IgD-negative memory B cell (primary cell): ENCODE results near the gene SIGLEC7. TPM values are rescaled to one million over a fixed set of nuclear protein-coding genes. Genes with fewer than 3 reads are reported as not detected.
"Not testable (repeated sequence)": the region's sequence is repeated elsewhere in the genome, so short reads cannot be mapped to it uniquely, and the experiment has no call there.

Experiments
- H3K27ac Mint-ChIP-seq, 3 donors: one replicate each; pipeline ENCODE4 v1.8.0; 2020 to 2022; ENCODE audit warnings: mild to moderate bottlenecking in 3 of 3, mixed read lengths in 3 of 3, moderate library complexity in 1 of 3
- H3K27me3 Mint-ChIP-seq: one replicate; pipeline ENCODE4 v1.8.0; 2021; ENCODE audit warnings: mixed read lengths
- H3K36me3 Mint-ChIP-seq: one replicate; pipeline ENCODE4 v1.8.0; 2020; ENCODE audit warnings: mild to moderate bottlenecking, mixed read lengths
- H3K4me1 Mint-ChIP-seq, 3 donors: one replicate each; pipeline ENCODE4 v1.8.0; 2020 to 2022; ENCODE audit warnings: mixed read lengths in 3 of 3, mild to moderate bottlenecking in 1 of 3
- H3K4me3 Mint-ChIP-seq, 4 donors: one replicate each; pipeline ENCODE4 v1.8.0; 2020 to 2022; ENCODE audit warnings: mild to moderate bottlenecking in 4 of 4, mixed read lengths in 4 of 4, moderate library complexity in 3 of 4
- H3K9me3 Mint-ChIP-seq, 3 donors: one replicate each; pipeline ENCODE4 v1.8.0; 2020 to 2021; ENCODE audit warnings: mixed read lengths in 3 of 3, mild to moderate bottlenecking in 1 of 3
- polyA plus RNA-seq: library from polyadenylated mRNA; unstranded; fragments of 300-500 nt; fragmentation: Illumina TruSeq; gene quantifications from one replicate; pipeline ENCODE4 v1.2.3, GENCODE V29; 2021

The SIGLEC7 gene
- polyA plus RNA-seq, 1 donor from 2014 or later: not detected

DNA sequence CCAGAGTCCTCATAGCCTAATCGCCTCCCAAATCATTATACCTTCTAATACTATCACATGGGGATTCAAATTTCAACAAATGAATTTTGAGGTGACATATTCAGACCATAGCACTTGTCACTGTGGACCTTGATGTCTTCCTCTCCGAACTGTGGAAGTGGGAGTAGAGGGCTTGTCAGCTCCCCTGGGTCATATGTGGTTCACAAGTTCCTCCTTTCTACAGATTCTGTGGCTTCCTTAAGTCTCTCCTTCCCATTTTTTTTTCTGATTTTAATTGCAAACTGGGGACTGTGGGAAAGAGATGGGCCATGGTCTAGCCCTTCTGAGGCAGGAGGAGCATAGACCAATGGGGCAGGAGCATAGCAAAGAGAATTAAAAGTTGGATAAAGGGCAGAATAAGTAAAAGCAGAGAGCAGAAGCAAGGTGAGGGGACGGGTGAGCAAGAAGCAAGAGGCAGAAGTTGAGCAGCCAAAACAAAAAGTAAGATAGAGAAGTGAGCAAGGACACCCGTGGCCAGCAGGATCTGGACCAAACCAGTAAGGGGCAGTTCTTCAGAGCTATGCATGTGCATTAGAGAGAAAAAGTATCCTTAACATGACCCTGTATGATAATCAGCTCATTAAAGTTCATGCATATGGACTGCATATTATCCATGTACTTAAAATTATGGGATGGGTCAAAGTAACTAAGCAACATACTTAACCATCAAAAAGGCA lies 2.6 kb upstream of the SIGLEC7 start:
- Mint-ChIP-seq H3K4me1 (peaks cover 10 to 23% (median 11%) of the 10 kb centered on the region in 3 donors), H3K9me3 (peaks cover 5 to 12% (median 7%) of the 10 kb centered on the region in 3 donors), H3K4me3 (peak overlapping the region in 1 of 4 donors; percentile 60), H3K36me3 (peaks cover 2% of the 10 kb centered on the region), H3K27ac (no peak overlapping the region), H3K27me3 (peaks cover 38% of the 10 kb centered on the region)

DNA sequence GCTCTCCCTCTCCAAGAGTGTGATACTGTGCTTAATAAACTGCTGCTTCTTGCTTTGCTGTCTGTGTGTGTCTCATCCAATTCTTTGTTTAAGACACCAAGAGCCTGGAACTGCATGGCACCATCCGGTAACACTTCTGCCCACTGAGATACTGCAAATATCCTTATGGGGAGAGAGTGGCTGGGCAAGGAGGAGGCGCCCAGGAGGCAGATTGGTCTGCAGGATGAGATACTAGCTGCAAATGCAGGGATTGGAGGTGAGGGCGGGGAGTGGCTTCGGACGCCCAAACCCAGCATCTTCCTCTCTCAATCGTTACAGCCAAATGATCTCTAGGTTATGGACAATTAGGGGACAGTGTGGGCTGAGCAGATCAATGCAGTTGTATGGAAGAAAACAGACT lies 1.7 kb upstream of the SIGLEC7 start:
- no peak overlapping the region for H3K27ac Mint-ChIP-seq

GRCh38 chr19:51141181-51141580 lies 920 bp upstream of the SIGLEC7 start:
- Mint-ChIP-seq H3K4me1 (peaks cover 10 to 17% (median 11%) of the 10 kb centered on the region in 3 donors), H3K27me3 (peaks cover 31% of the 10 kb centered on the region), H3K36me3 (peaks cover 2% of the 10 kb centered on the region), H3K4me3 (peak overlapping the region in 1 of 4 donors; percentile 79), H3K9me3 (peaks cover 0 to 3% (median 0%) of the 10 kb centered on the region in 3 donors), H3K27ac (no peak overlapping the region)

More for the DNA sequence above, 1.7 kb upstream of the SIGLEC7 start:
- H3K4me3 Mint-ChIP-seq: no peak overlapping the region
- peaks cover 31% of the 10 kb centered on the region for H3K27me3 Mint-ChIP-seq
- H3K36me3 Mint-ChIP-seq: peaks cover 2% of the 10 kb centered on the region
- H3K9me3 Mint-ChIP-seq: peaks cover 0 to 7% (median 5%) of the 10 kb centered on the region in 3 donors
- H3K4me1 Mint-ChIP-seq: peaks cover 10 to 17% (median 11%) of the 10 kb centered on the region in 3 donors

- not testable (repeated sequence) for H3K9me3 Mint-ChIP-seq, H3K27ac Mint-ChIP-seq, H3K36me3 Mint-ChIP-seq, H3K4me3 Mint-ChIP-seq
- Mint-ChIP-seq H3K4me1 (peaks cover 9 to 17% (median 10%) of the 10 kb centered on the region in 3 donors), H3K27me3 (peaks cover 23% of the 10 kb centered on the region)
Observed at GRCh38 chr19:51142809-51143475, 841 bp downstream of the SIGLEC7 start.

DNA sequence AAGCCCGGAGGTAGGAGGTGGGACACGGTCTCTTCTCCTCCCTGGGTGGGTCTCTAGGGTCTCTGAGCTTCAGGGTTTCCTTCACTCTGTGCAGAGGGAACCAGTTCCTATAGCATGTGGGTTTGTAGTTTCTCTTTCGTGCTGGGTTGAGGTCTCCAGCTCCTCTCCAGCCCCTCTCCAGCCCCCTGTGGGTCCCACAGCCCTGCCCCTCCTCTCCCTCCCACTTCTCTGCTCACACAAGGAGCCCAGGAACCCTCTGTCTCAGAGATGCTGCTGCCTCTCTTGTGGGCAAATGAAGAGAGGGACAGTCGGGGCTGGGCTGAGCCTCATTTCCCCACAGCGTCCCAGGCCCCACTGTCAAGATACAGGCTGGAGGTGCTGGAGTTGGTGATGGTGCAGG lies 1.4 kb downstream of the SIGLEC7 start:
- Mint-ChIP-seq H3K9me3 (no peaks in the 10 kb centered on the region), H3K27ac (no peak overlapping the region), H3K4me3 (no peak overlapping the region), H3K36me3 (peaks cover 2% of the 10 kb centered on the region), H3K27me3 (peaks cover 23% of the 10 kb centered on the region), H3K4me1 (peaks cover 9 to 17% (median 10%) of the 10 kb centered on the region in 3 donors)

GRCh38 chr19:51144482-51145045 lies 2.5 kb downstream of the SIGLEC7 start:
- Mint-ChIP-seq H3K36me3 (no peaks in the 10 kb centered on the region), H3K9me3 (peaks cover 0 to 2% (median 0%) of the 10 kb centered on the region in 3 donors), H3K27me3 (peaks cover 16% of the 10 kb centered on the region), H3K27ac (no peak overlapping the region), H3K4me3 (no peak overlapping the region), H3K4me1 (peaks cover 2 to 12% (median 2%) of the 10 kb centered on the region in 3 donors)

DNA sequence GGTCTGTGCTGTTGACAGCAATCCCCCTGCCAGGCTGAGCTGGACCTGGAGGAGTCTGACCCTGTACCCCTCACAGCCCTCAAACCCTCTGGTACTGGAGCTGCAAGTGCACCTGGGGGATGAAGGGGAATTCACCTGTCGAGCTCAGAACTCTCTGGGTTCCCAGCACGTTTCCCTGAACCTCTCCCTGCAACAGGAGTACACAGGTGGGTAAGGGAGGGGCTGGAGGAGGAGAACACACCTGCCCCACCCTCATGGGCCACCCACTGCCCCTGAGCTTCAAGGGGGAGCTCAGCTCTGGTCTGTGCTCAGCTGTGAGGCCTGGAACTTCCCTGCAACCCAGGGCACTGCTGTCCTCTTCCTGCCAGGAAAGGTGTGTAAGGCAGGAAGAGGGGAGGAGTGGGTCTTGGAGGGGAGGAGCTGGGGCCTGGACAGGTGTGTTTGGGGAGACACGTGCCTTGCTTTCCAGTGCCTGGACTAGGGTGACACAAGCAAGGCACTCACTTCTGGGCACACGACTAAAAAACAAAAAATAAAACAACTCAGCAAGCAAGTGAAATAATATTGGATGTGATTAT lies 3.9 kb downstream of the SIGLEC7 start:
- Mint-ChIP-seq H3K9me3 (peaks cover 0 to 6% (median 0%) of the 10 kb centered on the region in 3 donors), H3K27ac (peak overlapping the region in 1 of 3 donors; percentile 76), H3K4me3 (no peak overlapping the region), H3K36me3 (no peaks in the 10 kb centered on the region), H3K4me1 (peaks cover 0 to 3% (median 0%) of the 10 kb centered on the region in 3 donors), H3K27me3 (peaks cover 18% of the 10 kb centered on the region)

DNA sequence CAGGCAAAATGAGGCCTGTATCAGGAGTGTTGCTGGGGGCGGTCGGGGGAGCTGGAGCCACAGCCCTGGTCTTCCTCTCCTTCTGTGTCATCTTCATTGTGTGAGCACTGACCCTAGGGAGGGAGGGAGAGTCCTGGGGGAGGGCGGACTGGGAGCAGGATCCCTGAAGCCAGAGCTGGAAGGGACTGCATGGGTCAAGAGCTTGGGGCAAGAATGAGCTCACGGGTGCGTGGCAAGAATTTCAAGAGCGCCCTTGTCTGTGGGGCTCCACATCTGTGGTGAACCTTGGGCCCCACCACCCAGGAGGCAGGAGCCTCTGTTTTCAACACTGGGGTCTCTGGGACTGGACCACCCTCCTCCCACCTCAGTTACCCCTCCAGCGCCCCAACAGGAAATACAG lies 4.7 kb downstream of the SIGLEC7 start:
- peaks cover 0 to 8% (median 0%) of the 10 kb centered on the region in 3 donors for H3K9me3 Mint-ChIP-seq
- no peak overlapping the region for H3K27ac Mint-ChIP-seq
- peaks cover 18% of the 10 kb centered on the region for H3K27me3 Mint-ChIP-seq
- no peak overlapping the region for H3K4me3 Mint-ChIP-seq
- H3K36me3 Mint-ChIP-seq: no peaks in the 10 kb centered on the region
- peaks cover 0 to 3% (median 0%) of the 10 kb centered on the region in 3 donors for H3K4me1 Mint-ChIP-seq

GRCh38 chr19:51147663-51148062 lies 5.6 kb downstream of the SIGLEC7 start:
- Mint-ChIP-seq H3K36me3 (no peaks in the 10 kb centered on the region), H3K4me3 (no peak overlapping the region), H3K27ac (no peak overlapping the region), H3K4me1 (peaks cover 0 to 3% (median 0%) of the 10 kb centered on the region in 3 donors), H3K27me3 (peaks cover 22% of the 10 kb centered on the region), H3K9me3 (peaks cover 0 to 8% (median 0%) of the 10 kb centered on the region in 3 donors)

DNA sequence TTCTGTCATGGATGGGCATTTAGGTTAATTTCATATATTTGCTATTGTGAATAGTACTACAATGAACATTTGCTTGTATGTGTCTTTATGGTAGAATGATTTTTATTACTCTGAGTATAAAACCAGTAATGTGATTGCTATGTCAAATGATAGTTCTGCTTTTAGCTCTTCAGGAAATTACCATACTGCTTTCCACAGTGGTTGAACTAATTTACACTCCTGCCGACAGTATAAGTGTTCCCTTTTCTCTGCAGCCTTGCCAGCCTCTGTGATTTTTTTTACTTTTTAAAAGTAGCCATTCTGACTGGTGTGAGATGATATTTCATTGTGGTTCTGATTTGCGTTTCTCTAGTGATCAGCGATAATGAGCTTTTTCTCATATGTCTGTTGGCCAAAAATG lies 6.5 kb downstream of the SIGLEC7 start:
- Mint-ChIP-seq H3K4me3 (no peak overlapping the region), H3K27ac (no peak overlapping the region), H3K4me1 (peaks cover 0 to 3% (median 0%) of the 10 kb centered on the region in 3 donors), H3K27me3 (peaks cover 29% of the 10 kb centered on the region), H3K36me3 (no peaks in the 10 kb centered on the region), H3K9me3 (peaks cover 0 to 8% (median 0%) of the 10 kb centered on the region in 3 donors)

DNA sequence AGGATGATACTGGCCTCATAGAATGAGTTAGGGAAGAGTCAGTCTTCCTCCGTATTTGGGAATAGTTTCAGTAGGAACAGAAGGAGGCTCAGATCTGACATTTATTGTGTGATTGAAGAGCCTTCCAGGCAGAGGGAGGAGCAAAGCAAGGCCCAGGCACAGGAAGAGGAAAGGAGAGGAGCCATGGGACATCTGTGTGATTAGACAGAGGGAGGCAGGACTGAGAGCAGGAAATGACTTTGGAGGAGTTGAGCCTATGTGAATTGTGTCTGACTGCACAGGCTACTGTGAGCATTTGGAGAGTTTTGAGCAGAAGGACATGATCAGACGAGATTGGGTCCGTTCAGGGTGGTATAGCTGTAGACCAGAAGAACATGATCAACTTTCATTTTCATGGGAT lies 8.5 kb downstream of the SIGLEC7 start:
- no peak overlapping the region for H3K27ac Mint-ChIP-seq
- no peaks in the 10 kb centered on the region for H3K36me3 Mint-ChIP-seq
- no peak overlapping the region for H3K4me3 Mint-ChIP-seq
- peaks cover 0 to 3% (median 0%) of the 10 kb centered on the region in 3 donors for H3K4me1 Mint-ChIP-seq
- peaks cover 0 to 8% (median 0%) of the 10 kb centered on the region in 3 donors for H3K9me3 Mint-ChIP-seq
- peaks cover 30% of the 10 kb centered on the region for H3K27me3 Mint-ChIP-seq

DNA sequence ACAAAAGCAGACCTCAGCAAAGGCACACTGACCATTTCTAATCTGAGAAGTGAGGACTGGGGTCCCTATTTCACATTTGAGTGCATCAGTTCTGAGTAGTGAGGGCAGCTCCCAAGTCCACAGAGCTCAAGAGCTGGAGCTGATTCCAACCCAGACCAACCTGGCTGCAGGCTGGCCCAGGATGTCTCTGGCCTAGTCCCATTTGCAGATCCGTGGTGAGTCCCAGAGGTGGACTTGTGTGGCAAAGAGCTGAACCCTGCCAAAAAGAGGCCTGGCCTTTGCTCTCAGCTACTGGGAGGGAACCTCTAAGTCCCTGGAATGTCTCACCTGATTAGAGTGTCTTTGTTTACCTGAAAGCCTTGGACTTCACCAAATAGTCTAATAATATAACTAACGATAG lies 14.6 kb downstream of the SIGLEC7 start:
- H3K27ac Mint-ChIP-seq: no peak overlapping the region
- H3K27me3 Mint-ChIP-seq: peaks cover 38% of the 10 kb centered on the region
- H3K36me3 Mint-ChIP-seq: no peaks in the 10 kb centered on the region
- H3K4me3 Mint-ChIP-seq: no peak overlapping the region
- no peaks in the 10 kb centered on the region for H3K9me3 Mint-ChIP-seq
- no peaks in the 10 kb centered on the region for H3K4me1 Mint-ChIP-seq

GRCh38 chr19:51157265-51157664 lies 15.2 kb downstream of the SIGLEC7 start:
- H3K4me1 Mint-ChIP-seq: no peaks in the 10 kb centered on the region
- H3K9me3 Mint-ChIP-seq: no peaks in the 10 kb centered on the region
- H3K27me3 Mint-ChIP-seq: peaks cover 34% of the 10 kb centered on the region

DNA sequence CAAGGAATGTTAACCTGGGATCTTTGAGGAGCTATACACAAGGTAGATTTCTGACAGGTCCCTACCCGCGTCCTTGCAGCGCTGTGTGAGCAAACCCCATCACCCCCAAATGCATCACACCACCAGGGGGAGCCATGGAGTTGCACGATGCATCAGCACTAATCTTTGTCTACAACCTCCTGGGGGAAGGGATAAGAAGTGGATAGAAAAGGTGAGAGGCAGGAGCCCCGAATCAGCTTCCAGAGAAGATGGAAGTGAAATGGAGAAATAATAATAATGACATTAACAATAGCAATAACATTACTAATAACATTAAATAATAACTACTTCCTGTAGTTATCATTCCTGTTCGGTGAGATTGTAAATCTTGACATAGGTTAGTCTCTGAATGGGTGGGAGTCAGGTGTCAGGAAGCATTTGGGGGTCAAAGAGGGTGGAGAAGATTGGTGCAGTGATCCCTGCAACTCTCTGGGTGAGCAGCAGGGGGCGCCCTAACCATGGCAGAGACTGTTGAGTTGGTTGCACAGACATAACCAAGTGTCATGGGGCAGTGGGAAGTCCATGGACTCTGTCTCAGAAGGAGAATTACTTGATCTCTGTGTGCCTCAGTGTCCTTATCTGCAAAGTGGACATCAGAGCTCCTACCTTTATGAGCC lies 16.5 kb downstream of the SIGLEC7 start:
- Mint-ChIP-seq H3K27ac (no peak overlapping the region), H3K4me3 (no peak overlapping the region), H3K4me1 (no peaks in the 10 kb centered on the region), H3K36me3 (no peaks in the 10 kb centered on the region), H3K27me3 (peaks cover 23% of the 10 kb centered on the region), H3K9me3 (no peaks in the 10 kb centered on the region)

More at GRCh38 chr19:51157265-51157664, 15.2 kb downstream of the SIGLEC7 start:
- Mint-ChIP-seq H3K36me3 (no peaks in the 10 kb centered on the region), H3K4me3 (no peak overlapping the region), H3K27ac (no peak overlapping the region)
